HG03521 (cell line): ENCODE measurements around the gene ERVW-1.

Experiments
- ATAC-seq: cut with Tn5 transposase; IDR thresholded peaks from one replicate; pipeline ENCODE4 v1.9.1; 2021; ENCODE audit warnings: mild to moderate bottlenecking, moderate library complexity; ENCODE audit not compliant: unreplicated experiment

The ERVW-1 gene

DNA sequence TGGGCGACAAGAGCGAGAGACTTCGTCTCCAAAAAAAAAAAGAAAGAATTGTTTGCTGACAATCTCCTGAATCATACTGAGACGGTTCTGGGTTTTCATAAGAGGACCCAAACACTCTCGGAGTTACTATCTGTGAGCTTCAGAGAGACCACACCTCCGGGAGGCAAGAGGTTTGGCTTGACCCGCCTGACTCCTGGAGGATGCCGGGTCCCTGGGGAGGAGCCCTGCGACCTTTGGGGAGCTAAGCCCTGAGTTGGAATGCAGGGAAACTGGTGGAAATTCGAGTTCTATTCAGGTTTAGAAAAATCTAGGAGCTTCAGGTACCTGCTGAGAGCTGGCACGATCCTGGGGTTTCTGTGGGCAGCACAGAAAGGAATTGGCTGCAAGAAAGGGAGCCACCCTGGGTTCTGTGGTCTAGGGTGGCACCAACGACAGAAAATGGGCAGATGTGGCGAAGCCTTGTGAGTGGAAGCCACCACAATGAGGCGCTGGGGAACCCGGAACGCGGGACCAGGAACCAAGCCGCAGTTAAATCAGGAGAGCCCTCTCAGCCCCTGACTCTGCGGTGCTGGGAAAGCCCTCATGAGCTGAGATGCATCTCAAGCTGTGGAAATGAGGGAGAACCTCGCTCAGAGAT lies 52.3 kb downstream of the ERVW-1 start:
- no peak for ATAC-seq

DNA sequence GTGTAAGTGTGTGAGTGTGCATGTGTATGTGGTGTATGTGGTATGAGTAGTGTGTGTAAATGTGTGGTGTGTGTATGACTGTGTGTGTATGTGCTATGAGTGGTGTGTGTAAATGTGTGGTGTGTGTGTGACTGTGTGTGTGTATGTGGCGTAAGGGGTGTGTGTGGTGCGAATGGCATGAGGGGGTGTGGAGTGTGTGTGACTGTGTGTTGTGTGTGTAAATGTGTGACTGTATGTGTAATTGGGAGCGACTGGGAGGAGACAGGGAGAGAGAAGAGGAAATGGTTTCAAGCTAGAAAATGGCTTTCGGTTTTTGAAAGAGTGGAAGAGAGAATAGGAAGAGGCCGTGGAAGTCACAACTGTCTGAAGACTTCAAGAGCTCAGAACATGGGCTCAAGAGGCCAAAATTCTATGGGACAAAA lies 54.0 kb downstream of the ERVW-1 start:
- no peak for ATAC-seq

DNA sequence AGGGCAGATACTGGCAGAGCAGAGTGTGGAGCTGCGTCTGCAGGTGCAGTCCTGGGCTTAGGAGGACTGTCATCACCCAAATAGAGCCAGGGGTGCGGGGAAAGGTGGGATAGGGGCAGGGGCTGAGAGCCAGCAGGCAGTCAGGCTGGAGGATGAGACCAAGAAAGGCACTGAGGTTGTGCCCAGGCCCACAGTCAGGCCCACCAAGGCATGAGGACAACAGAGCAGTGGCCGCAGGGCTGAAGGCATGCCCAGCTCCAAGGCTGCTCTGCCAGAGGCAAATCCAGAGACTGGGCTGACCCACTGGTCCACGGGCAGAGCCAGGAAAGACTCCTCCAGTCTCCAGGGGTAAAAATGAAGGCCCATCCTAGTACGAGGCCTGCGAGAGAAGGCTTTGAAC lies 54.8 kb downstream of the ERVW-1 start:
- no peak for ATAC-seq

DNA sequence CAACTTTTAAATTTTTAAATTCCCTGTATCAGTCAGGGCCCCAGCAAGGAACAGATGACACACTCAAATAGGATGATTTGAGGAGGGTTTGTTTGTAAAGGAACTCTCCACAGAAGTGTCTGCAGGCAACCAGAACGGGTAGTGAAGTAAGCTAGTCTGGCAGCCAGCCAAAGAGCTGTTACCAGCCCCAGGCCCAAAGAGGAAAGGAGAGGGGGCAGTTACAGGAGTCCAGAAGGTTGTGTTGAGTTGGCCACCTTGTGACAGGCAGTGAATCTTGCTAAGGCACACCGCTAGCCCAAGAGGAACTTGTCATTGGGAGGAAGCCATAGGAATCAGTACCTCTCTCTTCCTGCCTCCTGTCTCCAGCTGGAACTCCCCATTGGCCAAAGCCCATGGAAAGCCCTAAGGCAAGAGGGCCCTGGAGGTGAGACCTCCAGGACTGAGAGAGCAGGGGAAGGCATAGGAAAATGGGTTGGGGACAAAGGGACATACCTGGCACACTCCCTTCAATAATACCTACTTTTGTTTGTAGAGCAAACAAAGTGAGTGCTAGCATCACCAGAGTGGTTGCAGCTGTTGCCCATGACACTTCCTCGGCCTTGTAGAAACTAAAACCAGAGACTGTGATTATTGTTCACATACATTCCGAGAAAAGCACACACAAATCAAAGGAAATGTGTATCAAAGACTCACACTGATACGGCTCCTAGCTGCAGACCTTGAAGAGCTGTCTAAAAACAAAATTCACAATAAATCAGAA lies 55.9 kb downstream of the ERVW-1 start:
- no peak for ATAC-seq
